Measurements from ENCODE around the gene MCOLN2.

DNA sequence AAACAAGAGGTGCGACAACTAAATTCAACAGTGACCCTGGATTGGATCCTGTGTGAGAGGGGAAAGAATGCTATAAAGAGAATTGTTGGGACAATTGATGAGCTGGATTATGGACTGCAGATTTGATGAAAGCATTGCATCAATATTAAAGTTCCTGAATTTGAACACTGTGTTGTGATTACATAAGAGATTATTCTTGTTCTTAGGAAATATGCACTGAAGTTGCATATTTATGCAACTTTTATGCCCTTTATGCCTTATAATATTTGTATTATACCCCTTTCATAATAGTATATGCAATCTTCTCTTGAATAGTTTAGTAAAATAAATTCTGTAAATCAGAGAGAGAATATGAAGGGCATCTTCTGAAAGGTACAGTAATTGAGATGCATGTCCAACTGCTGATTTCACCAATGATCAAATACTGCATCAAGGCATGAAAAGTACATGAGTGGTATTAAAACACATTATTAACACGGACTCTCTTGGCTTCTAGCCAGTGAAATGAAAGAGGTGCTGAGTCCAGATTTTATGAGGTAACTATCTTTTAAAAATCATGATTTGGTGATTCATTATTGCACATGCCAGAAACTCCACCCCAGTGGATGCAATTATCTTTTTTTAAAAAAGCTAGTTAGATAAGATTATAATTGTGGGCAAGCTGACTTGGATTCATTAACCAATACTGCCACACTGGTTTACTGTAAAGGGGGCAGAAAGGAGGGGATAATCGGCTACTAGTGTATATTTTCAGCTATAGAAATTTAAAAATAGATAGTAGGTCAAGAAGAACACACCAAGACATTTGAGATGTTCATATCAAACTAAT lies 84.0 kb downstream of the MCOLN2 start:
- TF ChIP-seq, protein P1, sequence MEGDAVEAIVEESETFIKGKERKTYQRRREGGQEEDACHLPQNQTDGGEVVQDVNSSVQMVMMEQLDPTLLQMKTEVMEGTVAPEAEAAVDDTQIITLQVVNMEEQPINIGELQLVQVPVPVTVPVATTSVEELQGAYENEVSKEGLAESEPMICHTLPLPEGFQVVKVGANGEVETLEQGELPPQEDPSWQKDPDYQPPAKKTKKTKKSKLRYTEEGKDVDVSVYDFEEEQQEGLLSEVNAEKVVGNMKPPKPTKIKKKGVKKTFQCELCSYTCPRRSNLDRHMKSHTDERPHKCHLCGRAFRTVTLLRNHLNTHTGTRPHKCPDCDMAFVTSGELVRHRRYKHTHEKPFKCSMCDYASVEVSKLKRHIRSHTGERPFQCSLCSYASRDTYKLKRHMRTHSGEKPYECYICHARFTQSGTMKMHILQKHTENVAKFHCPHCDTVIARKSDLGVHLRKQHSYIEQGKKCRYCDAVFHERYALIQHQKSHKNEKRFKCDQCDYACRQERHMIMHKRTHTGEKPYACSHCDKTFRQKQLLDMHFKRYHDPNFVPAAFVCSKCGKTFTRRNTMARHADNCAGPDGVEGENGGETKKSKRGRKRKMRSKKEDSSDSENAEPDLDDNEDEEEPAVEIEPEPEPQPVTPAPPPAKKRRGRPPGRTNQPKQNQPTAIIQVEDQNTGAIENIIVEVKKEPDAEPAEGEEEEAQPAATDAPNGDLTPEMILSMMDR (IDR thresholded peaks at IDR 0.05; ENCODE audit: insufficient read depth, low read length), result no peak
- no peak for TF ChIP-seq SPI1 (IDR thresholded peaks at IDR 0.05; ENCODE audit: borderline replicate concordance, low read depth)
- TF ChIP-seq POLR2AphosphoS5 (IDR thresholded peaks at IDR 0.05; ENCODE audit: low read depth), result no peak
- TF ChIP-seq, protein P2, sequence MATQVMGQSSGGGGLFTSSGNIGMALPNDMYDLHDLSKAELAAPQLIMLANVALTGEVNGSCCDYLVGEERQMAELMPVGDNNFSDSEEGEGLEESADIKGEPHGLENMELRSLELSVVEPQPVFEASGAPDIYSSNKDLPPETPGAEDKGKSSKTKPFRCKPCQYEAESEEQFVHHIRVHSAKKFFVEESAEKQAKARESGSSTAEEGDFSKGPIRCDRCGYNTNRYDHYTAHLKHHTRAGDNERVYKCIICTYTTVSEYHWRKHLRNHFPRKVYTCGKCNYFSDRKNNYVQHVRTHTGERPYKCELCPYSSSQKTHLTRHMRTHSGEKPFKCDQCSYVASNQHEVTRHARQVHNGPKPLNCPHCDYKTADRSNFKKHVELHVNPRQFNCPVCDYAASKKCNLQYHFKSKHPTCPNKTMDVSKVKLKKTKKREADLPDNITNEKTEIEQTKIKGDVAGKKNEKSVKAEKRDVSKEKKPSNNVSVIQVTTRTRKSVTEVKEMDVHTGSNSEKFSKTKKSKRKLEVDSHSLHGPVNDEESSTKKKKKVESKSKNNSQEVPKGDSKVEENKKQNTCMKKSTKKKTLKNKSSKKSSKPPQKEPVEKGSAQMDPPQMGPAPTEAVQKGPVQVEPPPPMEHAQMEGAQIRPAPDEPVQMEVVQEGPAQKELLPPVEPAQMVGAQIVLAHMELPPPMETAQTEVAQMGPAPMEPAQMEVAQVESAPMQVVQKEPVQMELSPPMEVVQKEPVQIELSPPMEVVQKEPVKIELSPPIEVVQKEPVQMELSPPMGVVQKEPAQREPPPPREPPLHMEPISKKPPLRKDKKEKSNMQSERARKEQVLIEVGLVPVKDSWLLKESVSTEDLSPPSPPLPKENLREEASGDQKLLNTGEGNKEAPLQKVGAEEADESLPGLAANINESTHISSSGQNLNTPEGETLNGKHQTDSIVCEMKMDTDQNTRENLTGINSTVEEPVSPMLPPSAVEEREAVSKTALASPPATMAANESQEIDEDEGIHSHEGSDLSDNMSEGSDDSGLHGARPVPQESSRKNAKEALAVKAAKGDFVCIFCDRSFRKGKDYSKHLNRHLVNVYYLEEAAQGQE (IDR thresholded peaks at IDR 0.05; ENCODE audit: insufficient replicate concordance, low read depth), result no peak
